BE2C (cell line): ENCODE data around the gene ACSL1.

Experiments
- DNase-seq: peaks from one replicate; pipeline ENCODE4 v3.0.0-alpha.2; 2020
- H3K27me3 ChIP-seq: fragments of 250-450 bp; sonication (Bioruptor Pico); 2 replicates; pipeline ENCODE4 v1.5.1; 2020; ENCODE audit warnings: mild to moderate bottlenecking
- H3K36me3 ChIP-seq: fragments of 250-450 bp; sonication (Bioruptor Pico); 2 replicates; pipeline ENCODE4 v1.5.1; 2020; ENCODE audit warnings: mild to moderate bottlenecking
- H3K4me1 ChIP-seq: fragments of 250-450 bp; sonication (Bioruptor Pico); 2 replicates; pipeline ENCODE4 v1.5.1; 2020
- H3K4me3 ChIP-seq: 2 replicates; pipeline ENCODE4 v1.5.1; 2011; ENCODE audit warnings: low read depth, low read length
- H3K9me3 ChIP-seq: fragments of 250-450 bp; sonication (Bioruptor Pico); 2 replicates; pipeline ENCODE4 v1.5.1; 2020
- CTCF ChIP-seq: IDR thresholded peaks from 2 replicates; pipeline ENCODE4 v1.5.1; 2012; ENCODE audit warnings: mild to moderate bottlenecking, low read depth, low read length

The ACSL1 gene

GRCh38 chr4:184734758-184735157 lies 91.0 kb downstream of the ACSL1 start:
- Histone ChIP-seq H3K4me3 (peak overlapping the region; percentile 39), H3K36me3 (no peaks in the 10 kb centered on the region), H3K9me3 (no peaks in the 10 kb centered on the region), H3K27me3 (no peaks in the 10 kb centered on the region), H3K4me1 (peaks cover 4% of the 10 kb centered on the region; the same call in 1 of the 2 replicates)
- no peak for DNase-seq
- TF ChIP-seq CTCF: no peak

GRCh38 chr4:184733654-184734524 lies 91.9 kb downstream of the ACSL1 start, which contains the start of gene CENPU:
TSS of gene CENPU (minus strand) at chr4:184734096. CDS start at chr4:184734062, 34 bp downstream.
- no peak for TF ChIP-seq CTCF
- peak; percentile 98 for DNase-seq
- Histone ChIP-seq H3K4me1 (peaks cover 4% of the 10 kb centered on the region; the same call in 1 of the 2 replicates), H3K9me3 (no peaks in the 10 kb centered on the region), H3K27me3 (no peaks in the 10 kb centered on the region), H3K4me3 (peak within 1 kb of the TSS; percentile 95), H3K36me3 (peaks cover 8% of the 10 kb centered on the region)

DNA sequence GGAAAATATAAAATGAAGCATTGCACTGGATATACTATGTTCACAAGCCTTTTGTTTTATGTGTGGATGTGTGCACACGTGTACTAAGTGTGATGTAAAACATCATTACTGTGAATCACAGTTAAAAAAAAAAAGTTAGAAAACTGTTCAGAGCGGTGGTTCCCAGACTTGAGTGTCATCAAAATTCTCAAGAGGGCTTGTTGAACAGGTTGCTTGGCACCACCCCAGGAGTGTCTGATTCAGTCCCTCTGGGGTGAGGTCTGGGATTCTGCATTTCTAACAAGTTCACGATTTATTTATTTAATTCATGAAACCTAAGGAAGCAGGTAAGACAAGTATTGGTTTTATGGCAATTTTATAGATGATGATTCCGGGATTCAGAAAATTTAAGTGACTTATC lies 93.6 kb downstream of the ACSL1 start:
- Histone ChIP-seq H3K4me3 (peak overlapping the region; percentile 95), H3K9me3 (no peaks in the 10 kb centered on the region), H3K27me3 (no peaks in the 10 kb centered on the region), H3K4me1 (peaks cover 4% of the 10 kb centered on the region; the same call in 1 of the 2 replicates), H3K36me3 (peaks cover 26% of the 10 kb centered on the region)
- DNase-seq: no peak
- no peak for TF ChIP-seq CTCF

- H3K36me3 ChIP-seq: peaks cover 32% of the 10 kb centered on the region
Measured at GRCh38 chr4:184731056-184731455, 94.7 kb downstream of the ACSL1 start.

DNA sequence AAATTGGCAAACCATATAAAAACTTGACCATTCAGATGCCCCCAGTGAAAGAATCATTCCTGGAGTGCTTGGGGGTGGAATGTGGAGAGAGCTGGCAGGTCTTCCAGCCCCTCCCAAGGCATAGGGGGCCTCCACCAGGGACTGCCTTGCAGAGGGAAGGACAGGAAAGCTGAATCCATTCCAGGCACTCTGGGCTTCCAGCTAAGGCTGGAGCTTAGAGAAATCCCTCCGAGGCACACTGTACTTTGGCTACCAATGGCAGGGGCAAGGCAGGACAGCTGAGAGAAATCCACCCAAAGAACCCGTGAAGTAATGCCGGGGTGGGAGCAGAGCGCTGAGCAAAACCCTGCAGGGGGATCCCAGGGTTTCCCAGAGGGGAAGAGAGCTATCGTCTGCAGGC lies 95.8 kb downstream of the ACSL1 start:
- peaks cover 43% of the 10 kb centered on the region for H3K36me3 ChIP-seq
- TF ChIP-seq CTCF: no peak
- no peak overlapping the region for H3K4me3 ChIP-seq
- H3K27me3 ChIP-seq: no peaks in the 10 kb centered on the region
- peaks cover 4% of the 10 kb centered on the region; the same call in 1 of the 2 replicates for H3K4me1 ChIP-seq
- H3K9me3 ChIP-seq: no peaks in the 10 kb centered on the region
- DNase-seq: no peak

More at GRCh38 chr4:184731056-184731455, 94.7 kb downstream of the ACSL1 start:
- Histone ChIP-seq H3K27me3 (no peaks in the 10 kb centered on the region), H3K4me1 (peaks cover 4% of the 10 kb centered on the region; the same call in 1 of the 2 replicates), H3K4me3 (no peak overlapping the region), H3K9me3 (no peaks in the 10 kb centered on the region)
- DNase-seq: no peak
- TF ChIP-seq CTCF: no peak

DNA sequence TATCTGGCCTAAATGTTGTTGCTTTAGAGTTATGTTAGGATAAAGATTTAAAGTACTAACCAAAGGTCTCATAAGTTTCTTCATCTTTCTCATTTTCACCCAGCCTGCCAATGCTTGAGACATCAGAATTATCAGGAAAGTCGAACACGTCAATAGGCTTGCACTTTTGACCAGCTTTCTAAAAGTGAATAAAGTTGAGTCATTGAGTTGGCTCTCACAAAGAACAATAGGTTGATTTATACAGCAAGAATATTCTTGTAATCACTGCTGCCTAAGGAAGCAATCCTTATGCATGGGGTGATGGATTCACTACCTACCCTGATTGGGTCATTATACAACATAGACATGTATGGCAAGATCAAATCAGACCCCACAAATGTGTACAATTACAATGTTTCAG lies 96.9 kb downstream of the ACSL1 start:
- no peaks in the 10 kb centered on the region for H3K9me3 ChIP-seq
- no peak for TF ChIP-seq CTCF
- DNase-seq: no peak
- no peak overlapping the region for H3K4me3 ChIP-seq
- H3K27me3 ChIP-seq: no peaks in the 10 kb centered on the region
- peaks cover 54% of the 10 kb centered on the region for H3K36me3 ChIP-seq
- H3K4me1 ChIP-seq: no peaks in the 10 kb centered on the region
